ENCODE data around the gene TIPIN. TPM values are rescaled to one million over a fixed set of nuclear protein-coding genes. Genes with fewer than 3 reads are reported as not detected.
A peak's percentile ranks its signal among the peaks of the same experiment; 100 is the strongest.

The TIPIN gene
- total and polyA plus RNA-seq, 4 donors, result 2.6 to 7.6 (median 3.4) TPM

- WGBS, 2 donors, result 71 to 79% methylated on average over 5 of the region's 5 CpGs
- H3K4me3 ChIP-seq (ENCODE audit: low read length in 2 of 2), result no peak overlapping the region
- DNase-seq (no peak), ATAC-seq (ENCODE audit: low FRiP score) (no peak)
- H3K9me3 ChIP-seq (ENCODE audit: control insufficient read depth, low read length), result no peaks in the 10 kb centered on the region
- no peaks in the 10 kb centered on the region for H3K27me3 ChIP-seq (ENCODE audit: control insufficient read depth in 1 of 2, insufficient read depth in 2 of 2, low read length in 1 of 2)
- no peak overlapping the region for H3K27ac ChIP-seq (ENCODE audit: low read depth in 1 of 2, low read length in 2 of 2)
- intact Hi-C loops (cut with DNase I), result no loop called here
- H3K36me3 ChIP-seq (ENCODE audit: control insufficient read depth in 1 of 2, insufficient read depth in 2 of 2, low read length in 1 of 2), result no peaks in the 10 kb centered on the region
- H3K4me1 ChIP-seq (ENCODE audit: control insufficient read depth in 1 of 2, insufficient read depth in 2 of 2, low read length in 2 of 2), result peaks cover 0 to 3% of the 10 kb centered on the region in 2 donors
Observed at GRCh38 chr15:66296186-66296585, 60.3 kb downstream of the TIPIN start.

GRCh38 chr15:66294932-66295235 lies 61.6 kb downstream of the TIPIN start:
- intact Hi-C loops (cut with DNase I), result no loop called here

GRCh38 chr15:66294157-66294931 lies 62.1 kb downstream of the TIPIN start:
- Histone ChIP-seq H3K27me3 (ENCODE audit: control insufficient read depth in 1 of 2, insufficient read depth in 2 of 2, low read length in 1 of 2) (no peaks in the 10 kb centered on the region), H3K27ac (ENCODE audit: low read depth in 1 of 2, low read length in 2 of 2) (peak overlapping the region in 1 of 2 donors; percentile 66), H3K4me3 (ENCODE audit: low read length in 2 of 2) (peak overlapping the region; percentile 82), H3K4me1 (ENCODE audit: control insufficient read depth in 1 of 2, insufficient read depth in 2 of 2, low read length in 2 of 2) (peaks cover 0 to 3% of the 10 kb centered on the region in 2 donors), H3K9me3 (ENCODE audit: control insufficient read depth, low read length) (no peaks in the 10 kb centered on the region), H3K36me3 (ENCODE audit: control insufficient read depth in 1 of 2, insufficient read depth in 2 of 2, low read length in 1 of 2) (no peaks in the 10 kb centered on the region)
- WGBS, 2 donors, result 1% methylated on average over 16 of the region's 16 CpGs
- DNase-seq, result no peak
- intact Hi-C loops (cut with DNase I), result no loop called here
- peak; percentile 61 for ATAC-seq (ENCODE audit: low FRiP score)

More at GRCh38 chr15:66294932-66295235, 61.6 kb downstream of the TIPIN start:
- H3K9me3 ChIP-seq (ENCODE audit: control insufficient read depth, low read length), result no peaks in the 10 kb centered on the region
- DNase-seq (no peak), ATAC-seq (ENCODE audit: low FRiP score) (no peak)
- 22 to 31% methylated on average over 3 of the region's 3 CpGs for WGBS, 2 donors
- no peaks in the 10 kb centered on the region for H3K36me3 ChIP-seq (ENCODE audit: control insufficient read depth in 1 of 2, insufficient read depth in 2 of 2, low read length in 1 of 2)
- H3K27me3 ChIP-seq (ENCODE audit: control insufficient read depth in 1 of 2, insufficient read depth in 2 of 2, low read length in 1 of 2), result no peaks in the 10 kb centered on the region
- H3K4me1 ChIP-seq (ENCODE audit: control insufficient read depth in 1 of 2, insufficient read depth in 2 of 2, low read length in 2 of 2), result peaks cover 0 to 3% of the 10 kb centered on the region in 2 donors
- H3K27ac ChIP-seq (ENCODE audit: low read depth in 1 of 2, low read length in 2 of 2), result no peak overlapping the region
- H3K4me3 ChIP-seq (ENCODE audit: low read length in 2 of 2), result no peak overlapping the region

GRCh38 chr15:66293419-66294156 lies 62.9 kb downstream of the TIPIN start, which contains the start of gene DIS3L:
Gene DIS3L, plus strand, starts transcription at chr15:66293568. Its CDS starts 29 bp downstream, at chr15:66293597.
- Histone ChIP-seq H3K4me3 (ENCODE audit: low read length in 2 of 2) (peak within 1 kb of the TSS; percentile 82), H3K27ac (ENCODE audit: low read depth in 1 of 2, low read length in 2 of 2) (peak within 1 kb of the TSS; percentile 46 to 85), H3K9me3 (ENCODE audit: control insufficient read depth, low read length) (no peaks in the 10 kb centered on the region), H3K27me3 (ENCODE audit: control insufficient read depth in 1 of 2, insufficient read depth in 2 of 2, low read length in 1 of 2) (no peaks in the 10 kb centered on the region), H3K4me1 (ENCODE audit: control insufficient read depth in 1 of 2, insufficient read depth in 2 of 2, low read length in 2 of 2) (peaks cover 0 to 3% of the 10 kb centered on the region in 2 donors), H3K36me3 (ENCODE audit: control insufficient read depth in 1 of 2, insufficient read depth in 2 of 2, low read length in 1 of 2) (no peaks in the 10 kb centered on the region)
- ATAC-seq (ENCODE audit: low FRiP score) (peak; percentile 89), DNase-seq (peak; percentile 70 to 87)
- intact Hi-C loops (cut with DNase I), result no loop called here
- 0 to 1% methylated on average over 73 to 92 of the region's 92 CpGs for WGBS, 2 donors

- intact Hi-C loops (cut with DNase I), result no loop called here
- Histone ChIP-seq H3K27ac (ENCODE audit: low read depth in 1 of 2, low read length in 2 of 2) (peak overlapping the region; percentile 46 to 85), H3K9me3 (ENCODE audit: control insufficient read depth, low read length) (no peaks in the 10 kb centered on the region), H3K4me1 (ENCODE audit: control insufficient read depth in 1 of 2, insufficient read depth in 2 of 2, low read length in 2 of 2) (peaks cover 0 to 3% of the 10 kb centered on the region in 2 donors), H3K27me3 (ENCODE audit: control insufficient read depth in 1 of 2, insufficient read depth in 2 of 2, low read length in 1 of 2) (no peaks in the 10 kb centered on the region), H3K36me3 (ENCODE audit: control insufficient read depth in 1 of 2, insufficient read depth in 2 of 2, low read length in 1 of 2) (no peaks in the 10 kb centered on the region), H3K4me3 (ENCODE audit: low read length in 2 of 2) (peak overlapping the region; percentile 82)
- 4 to 5% methylated on average over 21 to 22 of the region's 22 CpGs for WGBS, 2 donors
- ATAC-seq (ENCODE audit: low FRiP score) (no peak), DNase-seq (no peak)
Observed at GRCh38 chr15:66292571-66293418, 63.7 kb downstream of the TIPIN start.

GRCh38 chr15:66291816-66292570 lies 64.5 kb downstream of the TIPIN start:
- no peak for ATAC-seq (ENCODE audit: low FRiP score)
- H3K36me3 ChIP-seq (ENCODE audit: control insufficient read depth in 1 of 2, insufficient read depth in 2 of 2, low read length in 1 of 2), result no peaks in the 10 kb centered on the region
- peak overlapping the region in 1 of 2 donors; percentile 24 for H3K4me3 ChIP-seq (ENCODE audit: low read length in 2 of 2)
- intact Hi-C loops (cut with DNase I), result no loop called here
- 78 to 79% methylated on average over 6 of the region's 6 CpGs for whole genome bisulfite sequencing, 2 donors
- no peaks in the 10 kb centered on the region for H3K27me3 ChIP-seq (ENCODE audit: control insufficient read depth in 1 of 2, insufficient read depth in 2 of 2, low read length in 1 of 2)
- DNase-seq, result no peak
- no peak overlapping the region for H3K27ac ChIP-seq (ENCODE audit: low read depth in 1 of 2, low read length in 2 of 2)
- peaks cover 0 to 3% of the 10 kb centered on the region in 2 donors for H3K4me1 ChIP-seq (ENCODE audit: control insufficient read depth in 1 of 2, insufficient read depth in 2 of 2, low read length in 2 of 2)
- H3K9me3 ChIP-seq (ENCODE audit: control insufficient read depth, low read length), result no peaks in the 10 kb centered on the region

- H3K4me1 ChIP-seq (ENCODE audit: control insufficient read depth in 1 of 2, insufficient read depth in 2 of 2, low read length in 2 of 2), result peaks cover 0 to 3% of the 10 kb centered on the region in 2 donors
- no peaks in the 10 kb centered on the region for H3K36me3 ChIP-seq (ENCODE audit: control insufficient read depth in 1 of 2, insufficient read depth in 2 of 2, low read length in 1 of 2)
- no peak overlapping the region for H3K27ac ChIP-seq (ENCODE audit: low read depth in 1 of 2, low read length in 2 of 2)
- H3K27me3 ChIP-seq (ENCODE audit: control insufficient read depth in 1 of 2, insufficient read depth in 2 of 2, low read length in 1 of 2), result no peaks in the 10 kb centered on the region
- intact Hi-C loops (cut with DNase I), result no loop called here
- ATAC-seq (ENCODE audit: low FRiP score), result no peak
- H3K4me3 ChIP-seq (ENCODE audit: low read length in 2 of 2), result no peak overlapping the region
- DNase-seq, result no peak
- H3K9me3 ChIP-seq (ENCODE audit: control insufficient read depth, low read length), result no peaks in the 10 kb centered on the region
Observed at GRCh38 chr15:66290518-66290917, 66.0 kb downstream of the TIPIN start.

GRCh38 chr15:66290007-66290406 lies 66.5 kb downstream of the TIPIN start:
- intact Hi-C loops (cut with DNase I), result no loop called here

More at GRCh38 chr15:66290007-66290406, 66.5 kb downstream of the TIPIN start:
- ATAC-seq (ENCODE audit: low FRiP score), result no peak
- H3K27ac ChIP-seq (ENCODE audit: low read depth in 1 of 2, low read length in 2 of 2), result no peak overlapping the region
- peaks cover 0 to 3% of the 10 kb centered on the region in 2 donors for H3K4me1 ChIP-seq (ENCODE audit: control insufficient read depth in 1 of 2, insufficient read depth in 2 of 2, low read length in 2 of 2)
- DNase-seq, result no peak
- 97% methylated on average over 3 of the region's 3 CpGs for WGBS, 2 donors
- no peak overlapping the region for H3K4me3 ChIP-seq (ENCODE audit: low read length in 2 of 2)
- H3K36me3 ChIP-seq (ENCODE audit: control insufficient read depth in 1 of 2, insufficient read depth in 2 of 2, low read length in 1 of 2), result no peaks in the 10 kb centered on the region
- H3K27me3 ChIP-seq (ENCODE audit: control insufficient read depth in 1 of 2, insufficient read depth in 2 of 2, low read length in 1 of 2), result no peaks in the 10 kb centered on the region
- H3K9me3 ChIP-seq (ENCODE audit: control insufficient read depth, low read length), result no peaks in the 10 kb centered on the region
